ENCODE data around the gene RAB11FIP3. TPM values are rescaled to one million over a fixed set of nuclear protein-coding genes. Genes with fewer than 3 reads are reported as not detected.

The RAB11FIP3 gene
- total RNA-seq, 1 experiment from 2014 or later: 12.7 TPM

DNA sequence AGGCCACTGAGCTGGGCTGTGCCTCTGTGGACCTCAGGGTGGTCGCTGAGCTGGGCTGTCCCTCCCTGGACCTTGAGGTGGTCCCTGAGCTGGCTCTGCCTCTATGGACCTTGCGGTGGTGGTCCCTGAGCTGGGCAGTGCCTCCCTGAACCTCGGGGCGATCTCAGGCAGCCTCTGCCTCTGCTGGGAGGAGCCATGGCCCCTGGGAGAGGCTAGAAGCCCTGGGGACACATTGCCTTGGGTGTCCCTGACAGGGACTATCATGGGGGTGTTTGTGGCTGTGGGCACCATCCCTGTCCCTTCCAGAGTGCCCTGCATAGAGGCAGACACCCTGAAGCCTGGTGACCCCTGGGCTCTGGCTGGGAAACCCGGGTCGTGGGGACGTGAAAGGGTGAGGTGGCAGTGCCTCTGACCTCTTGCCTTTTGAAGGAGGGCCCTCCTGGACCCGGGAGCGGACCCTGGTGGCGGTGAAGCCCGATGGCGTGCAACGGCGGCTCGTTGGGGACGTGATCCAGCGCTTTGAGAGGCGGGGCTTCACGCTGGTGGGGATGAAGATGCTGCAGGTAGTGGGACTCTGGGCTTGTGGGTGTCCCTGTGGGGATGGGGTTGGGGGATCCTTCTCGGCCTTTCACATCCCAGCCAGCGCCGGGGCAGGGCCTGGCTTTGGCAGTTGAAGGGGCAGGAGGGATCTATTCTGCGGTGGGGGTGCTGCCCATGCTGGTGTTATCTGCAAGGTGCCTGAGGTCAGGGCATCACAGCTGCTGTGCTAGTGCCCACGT lies 26.7 kb upstream of the RAB11FIP3 start:
- no peaks in the 10 kb centered on the region for H3K27me3 ChIP-seq (ENCODE audit: low read length)
- no peak overlapping the region for H3K27ac ChIP-seq (ENCODE audit: low read length)
- no peak overlapping the region for H2AFZ ChIP-seq (ENCODE audit: low read length)
- no TSS peak for BruUV-seq (replicated peaks)
- H3K79me2 ChIP-seq (ENCODE audit: low read length): peaks cover 14% of the 10 kb centered on the region
- H3K36me3 ChIP-seq (ENCODE audit: low read depth, low read length): no peaks in the 10 kb centered on the region
- TF ChIP-seq CTCF (conservative IDR thresholded peaks at IDR 0.05; ENCODE audit: low read depth, low read length): no peak
- TF ChIP-seq EZH2 (IDR thresholded peaks at IDR 0.05; ENCODE audit: low read length, unreplicated experiment): no peak
- no peak for TF ChIP-seq EZH2phosphoT487 (IDR thresholded peaks at IDR 0.05; ENCODE audit: borderline replicate concordance, low read length)
- H3K9ac ChIP-seq (ENCODE audit: low read length): no peak overlapping the region
- no peaks in the 10 kb centered on the region for H3K9me2 ChIP-seq (replicated peaks; ENCODE audit: low read length)
- H3K9me3 ChIP-seq (ENCODE audit: low read length): no peaks in the 10 kb centered on the region
- CTCF ChIA-PET: no interaction called here
- intact Hi-C loops (cut with micrococcal nuclease): no loop called here
- no peaks in the 10 kb centered on the region for H4K20me1 ChIP-seq (ENCODE audit: low read length)
- DNase-seq (no peak), ATAC-seq (no peak)
- H3K4me1 ChIP-seq (ENCODE audit: insufficient read depth, low read length): peaks cover 6% of the 10 kb centered on the region
- no peak overlapping the region for H3K4me2 ChIP-seq (ENCODE audit: low read length)
- POLR2A ChIA-PET (ENCODE audit: unreplicated experiment): no interaction called here
- no peak overlapping the region for H3K4me3 ChIP-seq (ENCODE audit: low read length)
- no peaks in the 10 kb centered on the region for H3F3A ChIP-seq (ENCODE audit: low read length, unreplicated experiment)

DNA sequence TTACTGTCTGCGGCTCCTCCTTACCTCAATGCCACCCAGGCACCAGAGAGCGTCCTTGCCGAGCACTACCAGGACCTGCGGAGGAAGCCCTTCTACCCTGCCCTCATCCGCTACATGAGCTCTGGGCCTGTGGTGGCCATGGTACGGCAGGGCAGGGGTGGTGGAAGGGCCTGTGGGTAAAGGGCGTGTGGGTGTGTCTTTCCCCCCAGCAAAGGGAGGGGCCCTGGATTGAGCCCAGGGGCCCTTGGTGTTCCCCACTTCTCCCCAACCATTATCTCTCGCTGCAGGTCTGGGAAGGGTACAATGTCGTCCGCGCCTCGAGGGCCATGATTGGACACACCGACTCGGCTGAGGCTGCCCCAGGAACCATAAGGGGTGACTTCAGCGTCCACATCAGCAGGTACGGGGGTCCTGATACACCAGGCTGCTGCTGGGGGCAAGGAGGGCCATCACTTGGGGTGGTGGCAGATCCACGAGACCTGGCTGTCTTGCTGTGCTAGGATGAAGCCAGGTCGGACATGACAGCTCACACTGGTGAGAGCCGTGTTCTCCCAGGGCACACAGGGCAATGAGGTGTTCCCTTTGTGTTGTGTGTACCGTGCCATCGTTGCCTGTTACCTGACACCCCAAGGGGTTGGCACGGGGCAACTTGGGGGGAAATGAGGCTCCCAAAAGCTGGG lies 26.0 kb upstream of the RAB11FIP3 start:
- H3K36me3 ChIP-seq (ENCODE audit: low read depth, low read length): no peaks in the 10 kb centered on the region
- H3K9me2 ChIP-seq (replicated peaks; ENCODE audit: low read length): no peaks in the 10 kb centered on the region
- ChIA-PET CTCF (no interaction called here), POLR2A (ENCODE audit: unreplicated experiment) (no interaction called here)
- H3K4me1 ChIP-seq (ENCODE audit: insufficient read depth, low read length): peaks cover 6% of the 10 kb centered on the region
- H2AFZ ChIP-seq (ENCODE audit: low read length): no peak overlapping the region
- no peaks in the 10 kb centered on the region for H3K9me3 ChIP-seq (ENCODE audit: low read length)
- H3K4me3 ChIP-seq (ENCODE audit: low read length): no peak overlapping the region
- TF ChIP-seq EZH2phosphoT487 (IDR thresholded peaks at IDR 0.05; ENCODE audit: borderline replicate concordance, low read length): no peak
- TF ChIP-seq EZH2 (IDR thresholded peaks at IDR 0.05; ENCODE audit: low read length, unreplicated experiment): no peak
- TF ChIP-seq CTCF (conservative IDR thresholded peaks at IDR 0.05; ENCODE audit: low read depth, low read length): no peak
- H4K20me1 ChIP-seq (ENCODE audit: low read length): no peaks in the 10 kb centered on the region
- ATAC-seq (no peak), DNase-seq (no peak)
- H3K4me2 ChIP-seq (ENCODE audit: low read length): no peak overlapping the region
- H3K27me3 ChIP-seq (ENCODE audit: low read length): no peaks in the 10 kb centered on the region
- no TSS peak for BruUV-seq (replicated peaks)
- intact Hi-C loops (cut with micrococcal nuclease): no loop called here
- H3K9ac ChIP-seq (ENCODE audit: low read length): no peak overlapping the region
- H3K27ac ChIP-seq (ENCODE audit: low read length): no peak overlapping the region
- H3K79me2 ChIP-seq (ENCODE audit: low read length): peaks cover 14% of the 10 kb centered on the region
- no peaks in the 10 kb centered on the region for H3F3A ChIP-seq (ENCODE audit: low read length, unreplicated experiment)
